GM12872 (cell line): ENCODE measurements around the gene RASA1.

Experiments
- TF ChIP-seq, protein P1 (sequence below): IDR thresholded peaks from 3 replicates; pipeline ENCODE4 v1.5.1; 2011; ENCODE audit warnings: low read depth, mild to moderate bottlenecking, low read length, moderate library complexity; ENCODE audit not compliant: insufficient read depth

RASA1 gene

DNA sequence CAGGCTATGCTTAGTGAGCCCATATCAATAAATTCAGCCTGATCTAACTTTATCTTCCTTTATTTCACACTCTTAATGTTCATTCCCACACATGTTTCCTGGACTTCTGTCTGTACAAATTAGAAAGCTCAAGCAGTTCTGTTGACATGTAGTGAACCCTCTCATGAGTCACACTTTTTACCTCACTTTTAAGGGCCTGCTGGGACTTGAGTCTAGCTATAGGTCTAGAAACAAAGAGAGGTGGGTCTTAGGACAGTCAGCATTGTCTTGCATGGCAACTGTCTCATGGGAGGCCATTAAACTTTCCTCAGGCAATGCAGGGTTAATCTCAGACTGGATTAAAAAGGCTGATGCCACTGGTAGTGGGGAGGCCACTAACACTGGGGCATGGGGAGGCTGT lies 153.6 kb downstream of the RASA1 start:
- TF ChIP-seq, protein P1, sequence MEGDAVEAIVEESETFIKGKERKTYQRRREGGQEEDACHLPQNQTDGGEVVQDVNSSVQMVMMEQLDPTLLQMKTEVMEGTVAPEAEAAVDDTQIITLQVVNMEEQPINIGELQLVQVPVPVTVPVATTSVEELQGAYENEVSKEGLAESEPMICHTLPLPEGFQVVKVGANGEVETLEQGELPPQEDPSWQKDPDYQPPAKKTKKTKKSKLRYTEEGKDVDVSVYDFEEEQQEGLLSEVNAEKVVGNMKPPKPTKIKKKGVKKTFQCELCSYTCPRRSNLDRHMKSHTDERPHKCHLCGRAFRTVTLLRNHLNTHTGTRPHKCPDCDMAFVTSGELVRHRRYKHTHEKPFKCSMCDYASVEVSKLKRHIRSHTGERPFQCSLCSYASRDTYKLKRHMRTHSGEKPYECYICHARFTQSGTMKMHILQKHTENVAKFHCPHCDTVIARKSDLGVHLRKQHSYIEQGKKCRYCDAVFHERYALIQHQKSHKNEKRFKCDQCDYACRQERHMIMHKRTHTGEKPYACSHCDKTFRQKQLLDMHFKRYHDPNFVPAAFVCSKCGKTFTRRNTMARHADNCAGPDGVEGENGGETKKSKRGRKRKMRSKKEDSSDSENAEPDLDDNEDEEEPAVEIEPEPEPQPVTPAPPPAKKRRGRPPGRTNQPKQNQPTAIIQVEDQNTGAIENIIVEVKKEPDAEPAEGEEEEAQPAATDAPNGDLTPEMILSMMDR = no peak

DNA sequence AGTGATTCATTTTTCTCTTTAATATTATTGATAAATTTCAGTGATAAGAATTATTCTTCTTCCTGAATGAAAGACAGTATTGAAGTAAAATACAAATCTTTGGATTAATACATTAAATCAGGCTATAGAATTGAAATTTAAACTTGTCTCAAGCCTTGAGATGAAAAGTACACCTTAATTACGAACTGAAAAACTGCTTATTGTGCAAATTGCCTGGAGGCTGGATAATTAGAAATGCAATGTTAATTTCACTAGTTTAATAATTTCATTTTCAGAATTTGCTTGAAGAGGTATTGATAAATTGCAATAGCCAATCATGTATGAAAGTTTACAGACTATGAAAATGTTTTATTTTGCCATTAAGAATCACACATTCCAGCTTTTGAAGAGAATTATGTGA lies 156.1 kb downstream of the RASA1 start:
- TF ChIP-seq, protein P1 = no peak

DNA sequence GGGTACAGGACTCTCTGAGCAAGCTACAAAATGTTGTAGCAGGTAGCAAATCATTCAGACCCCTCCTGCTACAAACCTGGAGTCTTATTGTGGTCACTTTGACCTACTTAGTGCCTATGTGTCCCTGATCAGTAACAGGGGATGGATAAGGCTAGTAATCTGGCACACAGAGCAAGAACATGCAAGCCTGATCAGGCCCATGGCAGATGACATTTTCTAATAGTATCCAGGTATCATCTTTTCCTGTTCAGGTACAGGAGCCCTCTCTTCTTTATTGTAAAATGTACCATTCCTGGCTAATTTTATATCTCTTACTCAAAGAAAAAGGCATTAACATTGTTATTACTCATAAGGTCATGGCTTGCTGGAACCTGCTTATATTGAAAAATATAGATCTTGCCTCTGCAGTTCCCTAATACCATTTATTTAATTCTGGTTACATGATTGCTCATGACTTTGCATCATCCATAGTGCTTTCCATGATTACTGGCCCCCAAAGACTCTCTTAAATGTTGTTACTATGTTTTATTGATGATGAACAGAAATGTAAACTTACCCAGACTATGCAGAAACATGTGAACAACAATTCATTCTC lies 163.3 kb downstream of the RASA1 start:
- TF ChIP-seq, protein P1 = no peak

- TF ChIP-seq, protein P1 = no peak
These were observed 164.8 kb downstream of the RASA1 start for GRCh38 chr5:87432460-87432859.

DNA sequence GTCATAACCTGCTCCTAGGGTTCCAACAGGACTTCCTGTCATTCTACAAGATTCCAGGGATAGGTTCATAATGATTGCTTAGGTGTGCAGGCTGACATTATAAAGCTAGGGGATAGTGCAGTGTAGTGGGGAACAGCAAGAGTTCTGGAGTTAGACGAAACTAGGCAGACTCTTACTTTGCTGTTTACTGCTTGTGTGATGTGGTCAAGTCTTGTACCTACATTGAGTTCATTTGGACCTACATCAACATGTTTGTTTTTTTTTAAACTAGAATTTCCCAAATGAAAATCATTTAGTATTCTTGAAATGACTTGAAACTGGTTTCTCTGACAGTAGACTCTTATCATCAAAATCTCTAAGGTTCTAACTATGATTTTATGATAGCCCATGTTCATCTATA lies 166.3 kb downstream of the RASA1 start:
- TF ChIP-seq, protein P1 = no peak

- TF ChIP-seq, protein P1 = no peak
These were observed 166.8 kb downstream of the RASA1 start for GRCh38 chr5:87434461-87434860.

DNA sequence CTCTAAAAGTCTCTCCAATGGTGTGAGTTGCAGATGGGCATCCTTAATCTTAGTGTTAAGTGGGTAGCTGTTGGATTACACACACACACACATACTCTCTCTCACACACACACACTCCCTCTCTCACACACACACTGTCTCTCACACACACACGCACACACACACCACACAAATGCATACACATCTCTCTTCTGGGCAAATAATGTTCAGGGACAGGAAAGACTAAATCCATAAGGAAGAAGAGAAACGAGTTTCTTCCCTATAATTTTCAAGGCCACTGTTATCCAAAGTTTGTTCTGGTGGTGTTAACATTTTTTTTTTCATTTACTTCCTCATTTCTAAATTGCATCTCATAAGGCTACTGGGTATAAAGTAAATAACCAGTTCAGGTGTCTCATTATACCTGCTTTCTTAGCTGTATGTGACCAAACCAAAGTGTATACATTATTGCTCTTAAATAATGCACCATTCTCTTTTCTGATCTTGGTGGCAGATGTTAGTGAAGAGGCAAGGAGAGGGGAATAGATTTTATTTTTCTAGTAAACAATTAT lies 167.5 kb downstream of the RASA1 start:
- TF ChIP-seq, protein P1 = no peak
